Testis (tissue), 2 donors: ENCODE data around the gene PRPF40A.

Source experiments
- POLR2A ChIP-seq: fragments of 450-650 bp; IDR thresholded peaks from one replicate; pipeline ENCODE4 v1.6.1; 2017; ENCODE audit warnings: antibody characterized with exemption, mild to moderate bottlenecking, moderate library complexity
- TF ChIP-seq, protein P1 (sequence below), 3 experiments: fragments of 450-650 bp in 2 of 3; fragments of 200-600 bp in 1 of 3; sonication (generic) in 1 of 3; IDR thresholded peaks; one replicate each; pipeline ENCODE4 v1.5.1; 2016 to 2019; ENCODE audit warnings: antibody characterized with exemption in 3 of 3, mild to moderate bottlenecking in 2 of 3, moderate library complexity in 1 of 3

DNA sequence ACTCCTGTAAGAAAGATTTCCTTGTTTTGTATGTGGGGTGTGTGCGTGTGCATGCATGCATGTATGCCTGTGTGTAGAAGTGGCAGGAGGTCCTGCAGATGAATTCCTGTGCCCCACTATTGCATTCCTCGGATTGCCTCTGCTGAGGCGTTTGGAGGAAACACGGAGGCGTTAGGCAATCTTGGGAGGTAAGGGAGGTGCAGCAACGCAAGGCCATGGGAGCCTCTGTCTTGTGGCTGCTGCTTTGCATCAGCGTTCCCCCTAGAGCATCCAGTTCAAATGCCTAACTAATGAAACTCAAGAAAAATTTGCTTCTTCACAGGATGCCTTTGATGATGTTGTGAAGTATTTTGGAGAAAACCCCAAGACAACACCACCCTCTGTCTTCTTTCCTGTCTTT is 80.0 kb downstream of the PRPF40A start:
- TF ChIP-seq, protein P1, sequence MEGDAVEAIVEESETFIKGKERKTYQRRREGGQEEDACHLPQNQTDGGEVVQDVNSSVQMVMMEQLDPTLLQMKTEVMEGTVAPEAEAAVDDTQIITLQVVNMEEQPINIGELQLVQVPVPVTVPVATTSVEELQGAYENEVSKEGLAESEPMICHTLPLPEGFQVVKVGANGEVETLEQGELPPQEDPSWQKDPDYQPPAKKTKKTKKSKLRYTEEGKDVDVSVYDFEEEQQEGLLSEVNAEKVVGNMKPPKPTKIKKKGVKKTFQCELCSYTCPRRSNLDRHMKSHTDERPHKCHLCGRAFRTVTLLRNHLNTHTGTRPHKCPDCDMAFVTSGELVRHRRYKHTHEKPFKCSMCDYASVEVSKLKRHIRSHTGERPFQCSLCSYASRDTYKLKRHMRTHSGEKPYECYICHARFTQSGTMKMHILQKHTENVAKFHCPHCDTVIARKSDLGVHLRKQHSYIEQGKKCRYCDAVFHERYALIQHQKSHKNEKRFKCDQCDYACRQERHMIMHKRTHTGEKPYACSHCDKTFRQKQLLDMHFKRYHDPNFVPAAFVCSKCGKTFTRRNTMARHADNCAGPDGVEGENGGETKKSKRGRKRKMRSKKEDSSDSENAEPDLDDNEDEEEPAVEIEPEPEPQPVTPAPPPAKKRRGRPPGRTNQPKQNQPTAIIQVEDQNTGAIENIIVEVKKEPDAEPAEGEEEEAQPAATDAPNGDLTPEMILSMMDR (IDR thresholded peaks at IDR 0.05), result no peak
- no peak for TF ChIP-seq POLR2A
